ENCODE measurements around the gene CD320. TPM values are rescaled to one million over a fixed set of nuclear protein-coding genes. Genes with fewer than 3 reads are reported as not detected.
A peak's percentile ranks its signal among the peaks of the same experiment; 100 is the strongest.

Gene CD320
- total RNA-seq, 1 experiment from 2014 or later = 49.7 TPM

DNA sequence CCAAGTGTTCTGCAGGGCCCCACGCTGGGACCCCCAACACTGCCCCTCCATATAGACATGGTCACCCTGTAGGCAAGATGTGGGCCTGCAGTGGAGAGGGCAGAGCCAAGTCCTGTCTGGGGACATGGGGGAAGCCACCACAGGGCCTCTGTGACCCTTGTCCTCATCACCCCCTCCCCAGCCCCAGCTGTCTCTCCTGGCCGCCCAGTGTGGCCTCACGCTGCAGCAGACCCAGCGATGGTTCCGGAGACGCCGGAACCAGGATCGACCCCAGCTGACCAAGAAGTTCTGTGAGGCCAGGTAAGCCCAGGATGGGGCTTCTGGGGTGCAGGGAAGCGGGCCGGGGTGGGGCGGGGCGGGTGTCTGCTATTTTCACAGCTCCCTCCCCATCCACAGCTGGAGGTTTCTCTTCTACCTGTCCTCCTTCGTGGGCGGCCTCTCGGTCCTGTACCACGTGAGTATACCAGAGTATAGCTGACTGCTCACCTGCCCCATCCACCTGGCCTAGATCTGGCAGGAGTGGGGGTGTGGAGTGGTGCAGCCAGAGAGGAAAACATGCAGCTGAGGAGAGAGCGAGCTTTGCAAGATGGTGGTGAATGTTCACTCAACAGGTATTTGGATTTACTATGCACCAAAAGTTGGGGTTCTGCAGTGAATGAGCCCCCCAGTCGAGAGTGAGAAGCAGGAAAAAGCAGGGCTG lies 52.6 kb downstream of the CD320 start:
- no peak for DNase-seq (ENCODE audit: low read depth)

DNA sequence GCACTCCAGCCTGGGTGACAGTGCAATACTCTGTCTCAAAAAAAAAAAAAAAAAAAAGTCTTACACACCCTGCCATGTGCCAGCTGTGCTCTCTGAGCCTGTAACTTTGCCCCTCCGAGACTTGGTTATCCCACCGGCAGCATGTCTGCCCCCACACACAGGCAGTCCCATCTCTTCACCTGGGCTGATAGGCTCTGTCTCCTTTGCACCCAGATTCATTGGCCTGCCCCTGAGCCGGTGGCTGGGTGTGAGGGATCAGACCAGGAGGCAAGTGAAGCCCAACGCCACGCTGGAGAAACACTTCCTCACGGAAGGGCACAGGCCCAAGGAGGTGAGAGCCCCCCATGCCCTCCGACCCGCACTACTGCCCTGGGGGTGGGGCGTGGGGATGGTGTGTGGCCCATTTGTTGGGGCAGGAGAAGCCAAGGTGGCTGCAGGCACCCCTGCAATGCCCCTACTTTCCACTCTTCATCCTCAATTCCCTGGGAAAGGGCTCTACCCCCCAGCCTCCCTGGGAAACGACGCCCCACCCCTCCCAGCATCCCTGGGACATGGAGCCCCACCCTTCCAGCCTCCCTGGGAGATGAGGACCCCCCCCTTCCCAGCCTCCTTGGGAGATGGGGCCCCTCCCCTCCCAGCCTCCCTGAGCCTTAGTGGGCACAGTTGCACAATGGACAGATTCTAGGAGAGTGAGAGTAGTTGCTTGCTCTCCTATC lies 53.7 kb downstream of the CD320 start:
- no peak for DNase-seq (ENCODE audit: low read depth)

DNA sequence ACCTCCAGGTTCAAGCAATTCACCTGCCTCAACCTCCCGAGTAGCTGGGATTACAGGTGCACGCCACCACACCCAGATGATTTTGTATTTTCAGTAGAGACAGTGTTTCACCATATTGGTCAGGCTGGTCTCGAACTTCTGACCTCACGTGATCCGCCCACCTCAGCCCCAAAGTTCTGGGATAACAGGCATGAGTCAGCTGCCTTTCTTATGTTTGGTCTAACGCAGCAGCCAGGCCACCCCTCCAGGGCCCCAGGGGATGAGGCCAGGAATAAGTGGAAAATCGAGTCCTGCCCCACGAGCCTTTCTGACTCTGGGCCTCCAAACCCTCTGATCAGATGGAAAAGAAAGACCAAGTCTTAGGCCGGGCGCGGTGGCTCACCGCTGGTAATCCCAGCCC lies 54.5 kb downstream of the CD320 start:
- no peak for DNase-seq (ENCODE audit: low read depth)

DNA sequence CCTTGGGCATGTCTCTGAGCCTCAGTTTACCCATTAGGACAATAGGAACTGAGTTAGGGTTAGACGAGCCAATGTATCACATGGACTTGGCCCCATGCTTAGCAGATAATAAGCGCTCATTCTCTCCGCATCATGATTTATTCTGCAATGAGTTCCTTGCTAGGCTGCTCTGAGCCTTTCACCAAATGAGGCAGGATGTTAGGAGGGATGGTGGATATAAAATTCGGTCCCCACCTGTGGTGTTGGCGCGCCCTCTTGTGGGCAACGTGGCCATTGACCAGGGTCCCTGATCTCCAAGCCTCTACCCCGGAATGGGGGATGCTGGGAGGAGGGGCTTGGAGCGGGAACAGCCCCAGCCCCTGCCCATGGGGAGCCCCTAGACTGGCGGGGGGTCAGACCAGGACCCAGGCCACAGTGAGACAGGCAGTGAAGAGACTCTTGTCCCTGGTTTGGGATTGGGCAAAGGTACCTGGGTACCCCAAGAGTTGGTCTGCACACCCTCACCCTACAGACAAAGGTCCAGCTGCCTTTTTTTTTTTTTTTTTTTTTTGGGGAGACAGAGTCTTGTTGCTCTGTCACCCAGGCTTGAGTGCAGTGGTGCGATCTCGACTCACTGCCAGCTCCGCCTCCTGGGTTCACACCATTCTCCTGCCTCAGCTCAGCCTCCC lies 55.1 kb downstream of the CD320 start:
- DNase-seq (ENCODE audit: low read depth) = peak; percentile 62

Other genes with a start within 250 kb of the CD320 start
- gene FBN3, start 158.8 kb downstream of the CD320 start, total RNA-seq (2014; rRNA removed; shearing (Covaris generic)) = not detected in 2 replicates
- 0.24 TPM in 1 of 2 replicates, not detected in the other for gene CERS4, start 99.0 kb downstream of the CD320 start, total RNA-seq (2014; rRNA removed; shearing (Covaris generic))
- gene NDUFA7, start 13.0 kb upstream of the CD320 start, total RNA-seq (2014; rRNA removed; shearing (Covaris generic)) = 42.1 and 48.3 TPM in 2 replicates
- 246 and 255 TPM in 2 replicates for gene RPS28, start 13.1 kb upstream of the CD320 start, total RNA-seq (2014; rRNA removed; shearing (Covaris generic))
- 0.24 TPM in 1 of 2 replicates, not detected in the other for gene KANK3, start 34.9 kb upstream of the CD320 start, total RNA-seq (2014; rRNA removed; shearing (Covaris generic))
- 9.0 and 10.4 TPM in 2 replicates for gene ANGPTL4, start 55.8 kb upstream of the CD320 start, total RNA-seq (2014; rRNA removed; shearing (Covaris generic))
- gene RAB11B, start 82.0 kb upstream of the CD320 start, total RNA-seq (2014; rRNA removed; shearing (Covaris generic)) = 10.3 and 16.1 TPM in 2 replicates
- 27.3 and 46.6 TPM in 2 replicates for gene MARCHF2, start 104.9 kb upstream of the CD320 start, total RNA-seq (2014; rRNA removed; shearing (Covaris generic))
- gene HNRNPM, start 136.6 kb upstream of the CD320 start, total RNA-seq (2014; rRNA removed; shearing (Covaris generic)) = 44.6 and 54.3 TPM in 2 replicates
- gene PRAM1, start 194.3 kb upstream of the CD320 start, total RNA-seq (2014; rRNA removed; shearing (Covaris generic)) = not detected in 2 replicates
- 2.1 and 5.9 TPM in 2 replicates for gene ZNF414, start 205.8 kb upstream of the CD320 start, total RNA-seq (2014; rRNA removed; shearing (Covaris generic))

All from RPMI7951 (cell line).